HuH-7 (cell line): ENCODE data around the gene DGKI.

ENCODE experiments used
- DNase-seq: peaks from one replicate; pipeline ENCODE4 v3.0.0; 2011; ENCODE audit warnings: low spot score

Gene DGKI

GRCh38 chr7:137535579-137535978, 311.2 kb downstream of the DGKI start:
- DNase-seq = no peak

- DNase-seq = no peak
These were observed 315.1 kb downstream of the DGKI start for GRCh38 chr7:137531671-137532070.

GRCh38 chr7:137527634-137528033, 319.1 kb downstream of the DGKI start:
- DNase-seq = no peak

GRCh38 chr7:137523171-137523570, 323.6 kb downstream of the DGKI start:
- DNase-seq = no peak

- DNase-seq = no peak
These were observed 325.3 kb downstream of the DGKI start for GRCh38 chr7:137521451-137521850.

- no peak for DNase-seq
These were observed 326.8 kb downstream of the DGKI start for GRCh38 chr7:137519947-137520346.

- DNase-seq = no peak
These were observed 327.5 kb downstream of the DGKI start for GRCh38 chr7:137519181-137519691.

- no peak for DNase-seq
These were observed 333.7 kb downstream of the DGKI start for GRCh38 chr7:137513091-137513490.

GRCh38 chr7:137507096-137507495, 339.7 kb downstream of the DGKI start:
- no peak for DNase-seq

- no peak for DNase-seq
These were observed 340.7 kb downstream of the DGKI start for GRCh38 chr7:137506031-137506430.

- DNase-seq = no peak
These were observed 345.2 kb downstream of the DGKI start for GRCh38 chr7:137501562-137501961.

- no peak for DNase-seq
These were observed 353.9 kb downstream of the DGKI start for GRCh38 chr7:137492889-137493288.

GRCh38 chr7:137489880-137490279, 356.9 kb downstream of the DGKI start:
- DNase-seq = no peak

- DNase-seq = no peak
These were observed 358.7 kb downstream of the DGKI start for GRCh38 chr7:137488038-137488437.

- no peak for DNase-seq
These were observed 361.0 kb downstream of the DGKI start for GRCh38 chr7:137485818-137486217.

- no peak for DNase-seq
These were observed 362.4 kb downstream of the DGKI start for GRCh38 chr7:137484326-137484725.

- no peak for DNase-seq
These were observed 364.3 kb downstream of the DGKI start for GRCh38 chr7:137482466-137482865.

- DNase-seq = no peak
These were observed 365.9 kb downstream of the DGKI start for GRCh38 chr7:137480824-137481365.

- no peak for DNase-seq
These were observed 366.4 kb downstream of the DGKI start for GRCh38 chr7:137480401-137480800.

- DNase-seq = no peak
These were observed 369.8 kb downstream of the DGKI start for GRCh38 chr7:137476937-137477336.

- no peak for DNase-seq
These were observed 370.8 kb downstream of the DGKI start for GRCh38 chr7:137475966-137476365.

- DNase-seq = no peak
These were observed 372.2 kb downstream of the DGKI start for GRCh38 chr7:137474540-137475026.

GRCh38 chr7:137471128-137471527, 375.6 kb downstream of the DGKI start:
- no peak for DNase-seq

GRCh38 chr7:137469858-137470257, 376.9 kb downstream of the DGKI start:
- no peak for DNase-seq
